WTC11 (cell line): Measurements from ENCODE around the gene LENG9. TPM values are rescaled to one million over a fixed set of nuclear protein-coding genes. Genes with fewer than 3 reads are reported as not detected.

ENCODE experiments used
- ATAC-seq: fragments of 200-7000 bp; cut with Tn5 transposase; 2 replicates; pipeline ENCODE4 v1.10.0; 2021; ENCODE audit warnings: mild to moderate bottlenecking, moderate library complexity
- CTCF ChIA-PET: fragments of 300-600 bp; sonication (Branson Sonifier 250); formaldehyde crosslinking; loops from one replicate; lab custom pipeline; 2021; ENCODE audit warnings: antibody characterized with exemption; lab: Charles Lee
- POLR2A ChIA-PET: fragments of 350-600 bp; sonication (Branson Sonifier 250); formaldehyde crosslinking; loops from one replicate; lab custom pipeline; 2021; ENCODE audit warnings: antibody characterized with exemption; lab: Charles Lee
- DNase-seq: peaks from one replicate; pipeline ENCODE4 v3.0.0; 2021; ENCODE audit warnings: low spot score
- H3K27ac Mint-ChIP-seq: 2 replicates; pipeline ENCODE4 v1.8.0; 2021; ENCODE audit warnings: mixed read lengths
- H3K27me3 Mint-ChIP-seq: 2 replicates; pipeline ENCODE4 v1.8.0; 2021; ENCODE audit warnings: low read depth, mild to moderate bottlenecking, moderate library complexity, mixed read lengths
- H3K36me3 Mint-ChIP-seq: 2 replicates; pipeline ENCODE4 v1.8.0; 2021; ENCODE audit warnings: mixed read lengths
- H3K4me1 Mint-ChIP-seq: 2 replicates; pipeline ENCODE4 v1.8.0; 2022; ENCODE audit warnings: mixed read lengths
- H3K4me3 Mint-ChIP-seq: 2 replicates; pipeline ENCODE4 v1.8.0; 2021; ENCODE audit warnings: mild to moderate bottlenecking, moderate library complexity, mixed read lengths
- H3K9me3 Mint-ChIP-seq: 2 replicates; pipeline ENCODE4 v1.8.0; 2021; ENCODE audit warnings: mixed read lengths
- CBFB ChIP-seq: sonication (generic); formaldehyde crosslinking; IDR thresholded peaks from 2 replicates; pipeline ENCODE4 v1.8.1; 2022; ENCODE audit warnings: mild to moderate bottlenecking, low read depth, missing genetic modification reagents
- CDX4 ChIP-seq: fragments of 250-450 bp; sonication (Bioruptor Pico); IDR thresholded peaks from 2 replicates; pipeline ENCODE4 v1.9.0; 2021; ENCODE audit warnings: moderate library complexity, mild to moderate bottlenecking, inconsistent platforms, borderline replicate concordance
- GTF2I ChIP-seq: fragments of 250-450 bp; sonication (Bioruptor Pico); conservative IDR thresholded peaks from 2 replicates; pipeline ENCODE4 v1.4.0; 2021; ENCODE audit warnings: mild to moderate bottlenecking
- MXD4 ChIP-seq: fragments of 250-450 bp; sonication (Bioruptor Pico); IDR thresholded peaks from 2 replicates; pipeline ENCODE4 v1.8.0; 2021; ENCODE audit warnings: mild to moderate bottlenecking, moderate library complexity, borderline replicate concordance
- NR2C2 ChIP-seq: sonication (generic); formaldehyde crosslinking; IDR thresholded peaks from 2 replicates; pipeline ENCODE4 v1.8.0; 2022; ENCODE audit warnings: mild to moderate bottlenecking, missing genetic modification reagents
- PRDM15 ChIP-seq: sonication (generic); formaldehyde crosslinking; IDR thresholded peaks from 2 replicates; pipeline ENCODE4 v1.8.0; 2022; ENCODE audit warnings: missing genetic modification reagents
- PRRX2 ChIP-seq: fragments of 250-450 bp; sonication (Bioruptor Pico); IDR thresholded peaks from 2 replicates; pipeline ENCODE4 v1.8.0; 2021; ENCODE audit warnings: mild to moderate bottlenecking
- USF1 ChIP-seq: sonication (generic); formaldehyde crosslinking; IDR thresholded peaks from 2 replicates; pipeline ENCODE4 v1.8.0; 2022; ENCODE audit warnings: mild to moderate bottlenecking, missing genetic modification reagents
- ZBTB43 ChIP-seq: sonication (generic); formaldehyde crosslinking; IDR thresholded peaks from 2 replicates; pipeline ENCODE4 v1.8.1; 2023; ENCODE audit warnings: mild to moderate bottlenecking, missing genetic modification reagents
- ZNF423 ChIP-seq: fragments of 250-450 bp; sonication (Bioruptor Pico); IDR thresholded peaks from 2 replicates; pipeline ENCODE4 v2.1.2; 2022; ENCODE audit warnings: mild to moderate bottlenecking, moderate library complexity
- total RNA-seq: library from RNA; stranded (reverse); gene quantifications from 3 replicates; pipeline ENCODE4 v1.2.3, GENCODE V29; 2021

The LENG9 gene
- total RNA-seq, 1 experiment from 2014 or later: 6.1 TPM

- TF ChIP-seq CDX4: no peak
- TF ChIP-seq USF1 (CRISPR knock-in tag): peak; percentile 15; the same call in 1 of the 2 replicates
- TF ChIP-seq ZNF423: peak; percentile 46; the same call in 1 of the 2 replicates
- TF ChIP-seq ZBTB43 (CRISPR knock-in tag): 0 out of 2 replicates have a peak, but pooled peaks have one; percentile 1
- no peak for TF ChIP-seq MXD4 (CRISPR knock-in tag)
- no peak for TF ChIP-seq NR2C2 (CRISPR knock-in tag)
- TF ChIP-seq, all 79 proteins: peak for 5
Observed at GRCh38 chr19:54420068-54420382, 43.6 kb downstream of the LENG9 start (continued).

GRCh38 chr19:54418930-54419800 is 44.4 kb downstream of the LENG9 start:
- Mint-ChIP-seq H3K27me3 (peaks cover 32% of the 10 kb centered on the region), H3K4me1 (peaks cover 45% of the 10 kb centered on the region), H3K36me3 (peaks cover 12% of the 10 kb centered on the region), H3K9me3 (peaks cover 4% of the 10 kb centered on the region), H3K4me3 (peak overlapping the region; percentile 52), H3K27ac (peak overlapping the region; percentile 40)
- POLR2A ChIA-PET: interaction anchor here (1.6 to 3.5 kb wide), 2 partner anchors 11 to 29 kb away, joined by 4 to 21 read pairs; no protein-coding TSS in a partner anchor
- CTCF ChIA-PET: interaction anchor here (0.8 to 5.2 kb wide), 4 partner anchors 11 to 28 kb away, joined by 6 to 66 read pairs (median 60); no protein-coding TSS in a partner anchor
- ATAC-seq (no peak), DNase-seq (no peak)
- TF ChIP-seq PRRX2 (no peak), GTF2I (peak; percentile 63)

GRCh38 chr19:54418030-54418929 is 45.3 kb downstream of the LENG9 start:
- Mint-ChIP-seq H3K4me3 (peak overlapping the region; percentile 51), H3K27ac (peak overlapping the region; percentile 43), H3K9me3 (peaks cover 12% of the 10 kb centered on the region), H3K27me3 (peaks cover 33% of the 10 kb centered on the region), H3K36me3 (peaks cover 9% of the 10 kb centered on the region), H3K4me1 (peaks cover 45% of the 10 kb centered on the region)
- POLR2A ChIA-PET: no interaction called here
- CTCF ChIA-PET: interaction anchor here (0.6 to 5.2 kb wide), 4 partner anchors 13 to 27 kb away, joined by 5 to 66 read pairs (median 34); no protein-coding TSS in a partner anchor
- ATAC-seq (no peak), DNase-seq (no peak)
- TF ChIP-seq PRDM15 (CRISPR knock-in tag) (peak; percentile 75), CBFB (CRISPR knock-in tag) (no peak)
